Stimulated activated memory B cell treated with anti-CD40 and anti-IgM and Interleukin-4, amounts not matched to agents 10 μg/mL and 1 μg/mL and 100 μg/mL, for 72 hours (primary cell): ENCODE results near the gene CACNA2D2.

Experiments used
- ATAC-seq: fragments of 150-1000 bp; cut with Tn5 transposase; 2 replicates; pipeline ENCODE4 v1.10.0; 2021
- H3K27ac Mint-ChIP-seq: one replicate; pipeline ENCODE4 v1.8.0; 2022; ENCODE audit warnings: mild to moderate bottlenecking, mixed read lengths
- H3K27me3 Mint-ChIP-seq: one replicate; pipeline ENCODE4 v1.8.0; 2022; ENCODE audit warnings: mixed read lengths
- H3K36me3 Mint-ChIP-seq: one replicate; pipeline ENCODE4 v1.8.0; 2022; ENCODE audit warnings: mixed read lengths
- H3K4me1 Mint-ChIP-seq: one replicate; pipeline ENCODE4 v1.8.0; 2022; ENCODE audit warnings: mixed read lengths
- H3K4me3 Mint-ChIP-seq: one replicate; pipeline ENCODE4 v1.8.0; 2022; ENCODE audit warnings: mild to moderate bottlenecking, moderate library complexity, mixed read lengths
- H3K9me3 Mint-ChIP-seq: one replicate; pipeline ENCODE4 v1.8.0; 2022; ENCODE audit warnings: mixed read lengths

Gene CACNA2D2

GRCh38 chr3:50503504-50504342 lies at the start of gene CACNA2D2:
CACNA2D2 (minus strand) TSS chr3:50503634; CDS start chr3:50503423, 211 bp downstream.
- peak; percentile 72 for ATAC-seq
- Mint-ChIP-seq H3K4me1 (peaks cover 7% of the 10 kb centered on the region), H3K27ac (no peak within 1 kb of the TSS), H3K9me3 (no peaks in the 10 kb centered on the region), H3K36me3 (no peaks in the 10 kb centered on the region), H3K27me3 (peaks cover 46% of the 10 kb centered on the region), H3K4me3 (peak within 1 kb of the TSS; percentile 61)

GRCh38 chr3:50552598-50552997 lies 49.2 kb upstream of the CACNA2D2 start:
- H3K27ac Mint-ChIP-seq: no peak overlapping the region
- ATAC-seq: no peak
- peaks cover 22% of the 10 kb centered on the region for H3K27me3 Mint-ChIP-seq

GRCh38 chr3:50551681-50552435 lies 48.4 kb upstream of the CACNA2D2 start:
- Mint-ChIP-seq H3K36me3 (no peaks in the 10 kb centered on the region), H3K9me3 (no peaks in the 10 kb centered on the region), H3K27me3 (peaks cover 15% of the 10 kb centered on the region), H3K4me1 (no peaks in the 10 kb centered on the region), H3K4me3 (no peak overlapping the region), H3K27ac (no peak overlapping the region)
- no peak for ATAC-seq

More at GRCh38 chr3:50552598-50552997, 49.2 kb upstream of the CACNA2D2 start:
- H3K9me3 Mint-ChIP-seq: no peaks in the 10 kb centered on the region
- H3K4me3 Mint-ChIP-seq: no peak overlapping the region
- no peaks in the 10 kb centered on the region for H3K4me1 Mint-ChIP-seq
- H3K36me3 Mint-ChIP-seq: no peaks in the 10 kb centered on the region

GRCh38 chr3:50551054-50551659 lies 47.7 kb upstream of the CACNA2D2 start:
- peaks cover 13% of the 10 kb centered on the region for H3K27me3 Mint-ChIP-seq
- no peak for ATAC-seq
- no peak overlapping the region for H3K4me3 Mint-ChIP-seq
- no peaks in the 10 kb centered on the region for H3K9me3 Mint-ChIP-seq
- no peaks in the 10 kb centered on the region for H3K4me1 Mint-ChIP-seq
- no peaks in the 10 kb centered on the region for H3K36me3 Mint-ChIP-seq
- H3K27ac Mint-ChIP-seq: no peak overlapping the region

GRCh38 chr3:50550079-50550736 lies 46.8 kb upstream of the CACNA2D2 start:
- H3K4me3 Mint-ChIP-seq: no peak overlapping the region
- no peaks in the 10 kb centered on the region for H3K4me1 Mint-ChIP-seq
- peak; percentile 53 for ATAC-seq
- H3K9me3 Mint-ChIP-seq: no peaks in the 10 kb centered on the region
- no peaks in the 10 kb centered on the region for H3K36me3 Mint-ChIP-seq
- peaks cover 4% of the 10 kb centered on the region for H3K27me3 Mint-ChIP-seq
- H3K27ac Mint-ChIP-seq: no peak overlapping the region

- H3K9me3 Mint-ChIP-seq: no peaks in the 10 kb centered on the region
- no peaks in the 10 kb centered on the region for H3K27me3 Mint-ChIP-seq
- H3K4me3 Mint-ChIP-seq: no peak overlapping the region
- no peak for ATAC-seq
- no peaks in the 10 kb centered on the region for H3K4me1 Mint-ChIP-seq
- no peaks in the 10 kb centered on the region for H3K36me3 Mint-ChIP-seq
- no peak overlapping the region for H3K27ac Mint-ChIP-seq
Observed at GRCh38 chr3:50549226-50549625, 45.8 kb upstream of the CACNA2D2 start.

- no peak for ATAC-seq
- Mint-ChIP-seq H3K36me3 (no peaks in the 10 kb centered on the region), H3K4me1 (no peaks in the 10 kb centered on the region), H3K4me3 (no peak overlapping the region), H3K27me3 (peaks cover 19% of the 10 kb centered on the region), H3K9me3 (no peaks in the 10 kb centered on the region), H3K27ac (no peak overlapping the region)
Observed at GRCh38 chr3:50545781-50546180, 42.3 kb upstream of the CACNA2D2 start.

- Mint-ChIP-seq H3K36me3 (no peaks in the 10 kb centered on the region), H3K27me3 (peaks cover 48% of the 10 kb centered on the region), H3K27ac (no peak overlapping the region), H3K4me3 (no peak overlapping the region), H3K4me1 (no peaks in the 10 kb centered on the region), H3K9me3 (no peaks in the 10 kb centered on the region)
- ATAC-seq: no peak
Observed at GRCh38 chr3:50542177-50543034, 39.0 kb upstream of the CACNA2D2 start.

GRCh38 chr3:50539356-50540286 lies 36.2 kb upstream of the CACNA2D2 start:
- H3K27me3 Mint-ChIP-seq: peaks cover 74% of the 10 kb centered on the region
- no peaks in the 10 kb centered on the region for H3K4me1 Mint-ChIP-seq
- H3K36me3 Mint-ChIP-seq: no peaks in the 10 kb centered on the region
- no peak overlapping the region for H3K27ac Mint-ChIP-seq
- H3K9me3 Mint-ChIP-seq: no peaks in the 10 kb centered on the region
- no peak for ATAC-seq
- no peak overlapping the region for H3K4me3 Mint-ChIP-seq

- Mint-ChIP-seq H3K27ac (no peak overlapping the region), H3K27me3 (peaks cover 93% of the 10 kb centered on the region), H3K36me3 (no peaks in the 10 kb centered on the region), H3K9me3 (no peaks in the 10 kb centered on the region), H3K4me1 (no peaks in the 10 kb centered on the region), H3K4me3 (no peak overlapping the region)
- no peak for ATAC-seq
Observed at GRCh38 chr3:50537421-50538129, 34.1 kb upstream of the CACNA2D2 start.

- ATAC-seq: no peak
- Mint-ChIP-seq H3K4me3 (no peak overlapping the region), H3K27ac (no peak overlapping the region), H3K27me3 (peaks cover 93% of the 10 kb centered on the region), H3K4me1 (no peaks in the 10 kb centered on the region), H3K36me3 (no peaks in the 10 kb centered on the region), H3K9me3 (no peaks in the 10 kb centered on the region)
Observed at GRCh38 chr3:50536471-50537180, 33.2 kb upstream of the CACNA2D2 start.

- H3K27ac Mint-ChIP-seq: no peak overlapping the region
- no peaks in the 10 kb centered on the region for H3K36me3 Mint-ChIP-seq
- peaks cover 85% of the 10 kb centered on the region for H3K27me3 Mint-ChIP-seq
- H3K9me3 Mint-ChIP-seq: no peaks in the 10 kb centered on the region
- no peak for ATAC-seq
- no peaks in the 10 kb centered on the region for H3K4me1 Mint-ChIP-seq
- no peak overlapping the region for H3K4me3 Mint-ChIP-seq
Observed at GRCh38 chr3:50534681-50535330, 31.4 kb upstream of the CACNA2D2 start.
